ENCODE results near the gene CCDC170.
"Not testable (repeated sequence)": the region's sequence is repeated elsewhere in the genome, so short reads cannot be mapped to it uniquely, and the experiment has no call there.

Gene CCDC170

DNA sequence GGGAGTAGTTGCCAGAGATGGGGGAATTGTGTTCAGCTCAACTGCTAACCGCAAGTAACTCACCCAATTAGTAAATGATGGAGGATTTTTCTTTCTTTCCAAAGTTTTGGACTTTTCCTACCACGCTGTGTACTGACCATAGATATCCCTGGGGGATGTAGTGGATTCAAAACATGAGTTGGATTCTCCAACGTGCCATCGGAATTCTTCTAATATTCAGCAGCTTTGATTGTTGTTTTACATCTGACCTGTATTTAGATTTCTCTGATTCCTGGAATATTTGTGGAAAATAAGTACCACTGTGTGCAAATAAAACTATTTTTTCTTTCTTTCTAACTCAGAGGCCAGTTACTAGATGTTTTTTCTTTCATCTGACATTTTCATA lies 1.1 kb downstream of the CCDC170 start:
- no peak for DNase-seq

- no peak for DNase-seq
Observed at GRCh38 chr6:151495380-151495779, 1.6 kb downstream of the CCDC170 start.

- DNase-seq = no peak
Observed at GRCh38 chr6:151497905-151498304, 4.1 kb downstream of the CCDC170 start.

DNA sequence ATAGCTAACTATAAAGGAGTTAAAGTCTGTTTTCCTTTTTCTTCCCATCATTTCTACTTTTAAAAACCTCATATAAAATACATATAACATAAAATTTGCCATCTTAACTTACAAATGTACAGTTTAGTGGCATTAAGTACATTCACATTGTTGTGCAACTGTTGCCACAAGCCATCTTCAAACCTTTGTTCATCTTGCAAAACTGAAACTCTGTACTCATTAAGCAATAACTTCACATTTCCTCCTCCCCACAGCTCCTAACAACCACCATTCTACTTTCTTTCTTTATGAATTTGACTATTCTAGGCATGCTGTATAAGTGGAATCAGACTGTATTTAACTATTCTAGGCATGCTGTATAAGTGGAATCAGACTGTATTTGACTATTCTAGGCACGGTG lies 4.5 kb downstream of the CCDC170 start:
- no peak for DNase-seq

GRCh38 chr6:151499551-151499950 lies 5.7 kb downstream of the CCDC170 start:
- DNase-seq = no peak

DNA sequence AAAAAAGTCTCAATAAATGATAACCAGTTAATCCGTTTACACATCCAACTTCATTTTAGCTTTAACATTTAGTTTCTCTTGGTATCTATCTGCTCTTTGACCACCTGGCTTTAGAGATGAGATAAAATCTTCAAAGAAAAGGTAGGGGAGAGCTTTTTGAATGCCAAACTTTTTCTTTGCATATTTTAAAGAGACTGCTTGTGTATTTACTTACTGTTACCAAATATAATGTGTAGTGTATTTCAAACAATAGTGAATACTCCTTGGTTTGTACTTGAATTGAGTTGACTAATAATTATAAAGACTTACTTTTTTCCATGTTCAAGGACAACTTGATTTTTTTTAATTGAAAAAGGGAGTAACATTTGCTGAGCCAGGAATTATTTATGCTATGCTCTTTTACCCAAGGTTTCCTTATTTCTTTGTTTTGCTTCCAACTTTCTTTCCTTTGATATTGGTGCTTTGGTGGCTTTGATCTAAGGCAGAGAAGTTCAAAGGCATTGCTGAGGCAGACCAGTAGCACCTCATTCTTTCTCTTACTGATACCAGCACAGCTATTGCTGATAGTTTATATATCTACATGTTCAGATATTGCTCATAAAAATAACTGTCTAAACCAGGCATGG lies 7.8 kb downstream of the CCDC170 start:
- no peak for DNase-seq

DNA sequence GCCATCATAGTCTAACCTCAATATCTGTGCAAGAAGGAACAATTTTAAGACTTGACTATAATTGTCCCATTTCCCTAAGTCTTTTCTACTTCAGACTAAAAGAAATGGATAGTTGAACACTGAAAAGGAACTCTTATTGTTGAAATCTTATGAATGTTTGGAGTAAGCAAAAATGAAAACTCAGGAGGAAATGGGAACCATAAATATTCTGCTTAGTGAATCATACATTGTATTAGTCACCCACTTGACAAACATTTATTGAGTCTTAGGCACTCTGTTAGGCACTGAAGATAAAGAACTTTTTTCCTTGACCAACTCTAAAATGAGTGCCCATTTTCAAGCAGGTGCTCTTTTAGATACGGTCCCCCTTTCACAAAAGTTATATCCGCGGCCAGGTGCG lies 8.7 kb downstream of the CCDC170 start:
- DNase-seq = no peak

GRCh38 chr6:151506761-151507160 lies 12.9 kb downstream of the CCDC170 start:
- no peak for DNase-seq

- DNase-seq = no peak
Observed at GRCh38 chr6:151509048-151509447, 15.2 kb downstream of the CCDC170 start.

- DNase-seq = no peak
Observed at GRCh38 chr6:151512481-151512880, 18.7 kb downstream of the CCDC170 start.

- DNase-seq = no peak
Observed at GRCh38 chr6:151514000-151514730, 20.3 kb downstream of the CCDC170 start.

DNA sequence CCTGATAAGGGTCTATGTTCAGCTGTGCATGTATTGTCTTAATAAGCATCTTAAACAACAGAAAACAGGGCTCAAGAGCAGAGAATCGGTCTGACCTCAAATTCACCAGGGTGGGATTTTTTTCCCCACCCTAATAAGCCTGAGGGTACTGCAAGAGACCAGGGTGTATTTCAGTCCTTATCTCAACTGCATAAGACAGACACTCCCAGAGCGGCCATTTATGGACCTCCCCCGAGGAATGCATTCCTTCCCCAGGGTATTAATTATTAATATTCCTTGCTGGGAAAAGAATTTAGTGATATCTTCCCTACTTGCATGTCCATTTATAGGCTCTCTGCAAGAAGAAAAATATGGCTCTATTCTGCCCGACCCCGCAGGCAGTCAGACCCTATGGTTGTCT lies 25.2 kb downstream of the CCDC170 start:
- DNase-seq = not testable (repeated sequence)

GRCh38 chr6:151523034-151523433 lies 29.2 kb downstream of the CCDC170 start:
- DNase-seq = no peak

DNA sequence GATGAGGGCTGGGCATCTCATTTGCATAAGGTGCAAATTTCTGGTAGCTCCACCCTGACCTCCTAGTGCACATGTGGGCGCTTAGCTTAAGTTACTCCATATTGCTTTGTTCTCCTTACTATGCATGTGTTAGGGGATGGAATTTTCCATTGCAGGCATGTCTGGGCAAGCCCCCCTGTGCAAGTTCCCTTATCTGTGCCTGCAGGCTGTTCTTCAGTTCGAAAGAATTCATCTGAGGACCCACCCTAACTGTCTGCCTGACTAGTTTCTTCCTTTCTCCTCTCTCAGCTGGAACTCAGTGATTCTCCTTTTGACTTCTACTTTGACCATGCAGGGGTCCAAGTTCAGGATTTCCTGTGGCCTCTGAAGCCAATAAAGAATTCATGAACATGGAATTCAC lies 30.2 kb downstream of the CCDC170 start:
- no peak for DNase-seq

GRCh38 chr6:151534576-151534975 lies 40.8 kb downstream of the CCDC170 start:
- no peak for DNase-seq

GRCh38 chr6:151535476-151536187 lies 41.8 kb downstream of the CCDC170 start:
- no peak for DNase-seq

- no peak for DNase-seq
Observed at GRCh38 chr6:151536188-151536479, 42.3 kb downstream of the CCDC170 start.

DNA sequence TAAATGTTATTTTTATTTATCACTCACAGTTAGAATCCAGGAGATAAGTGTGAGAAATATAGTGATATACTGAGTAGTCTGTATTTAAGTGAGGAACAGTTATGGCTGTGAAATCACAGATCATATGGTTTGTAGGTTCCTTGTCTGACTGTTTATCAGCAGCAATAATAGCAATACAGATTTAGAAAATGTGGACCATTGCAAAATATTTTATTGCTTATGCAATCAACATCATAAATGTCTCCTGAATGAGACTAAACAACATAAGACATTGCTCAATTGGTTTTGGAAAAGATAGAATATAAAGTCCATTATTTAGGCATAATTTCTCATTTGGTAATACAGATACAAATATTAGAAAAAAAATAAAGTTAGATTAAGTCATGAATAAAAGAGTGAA lies 43.7 kb downstream of the CCDC170 start:
- DNase-seq = no peak

DNA sequence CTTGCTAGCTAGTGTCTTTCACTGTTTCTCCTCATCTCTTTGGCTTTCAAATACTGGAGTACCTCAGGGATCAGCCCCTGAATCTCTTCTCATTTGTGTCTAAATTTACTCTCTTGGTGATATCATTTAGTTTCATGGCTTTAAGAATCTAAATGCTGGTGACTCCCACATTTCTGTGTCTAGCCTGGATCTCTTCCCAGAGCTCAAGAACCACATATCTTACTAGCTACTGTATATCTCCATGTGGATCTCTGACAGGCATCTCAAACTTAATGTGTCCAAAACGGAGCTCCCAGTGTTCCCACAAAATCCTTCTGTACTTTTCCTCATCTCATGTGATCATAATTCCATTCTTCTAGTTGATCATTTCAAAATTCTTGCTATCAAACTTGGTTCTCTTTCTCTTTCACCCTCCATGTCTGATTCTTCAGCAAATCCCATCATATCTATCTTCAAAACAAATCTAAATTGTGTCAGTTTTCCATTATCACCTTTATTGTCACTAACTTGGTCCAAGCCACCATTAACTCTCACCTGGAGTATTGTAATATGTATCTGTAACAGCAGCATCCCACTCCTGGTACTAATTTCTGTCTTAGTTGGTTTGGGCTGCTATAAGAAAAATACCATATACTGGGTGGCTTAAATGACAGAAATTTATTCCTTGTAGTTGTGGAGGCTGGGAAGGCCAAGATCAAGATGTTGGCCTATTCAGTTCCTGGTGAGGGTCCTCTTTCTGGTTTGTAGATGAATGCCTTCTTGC lies 45.9 kb downstream of the CCDC170 start:
- no peak for DNase-seq

DNA sequence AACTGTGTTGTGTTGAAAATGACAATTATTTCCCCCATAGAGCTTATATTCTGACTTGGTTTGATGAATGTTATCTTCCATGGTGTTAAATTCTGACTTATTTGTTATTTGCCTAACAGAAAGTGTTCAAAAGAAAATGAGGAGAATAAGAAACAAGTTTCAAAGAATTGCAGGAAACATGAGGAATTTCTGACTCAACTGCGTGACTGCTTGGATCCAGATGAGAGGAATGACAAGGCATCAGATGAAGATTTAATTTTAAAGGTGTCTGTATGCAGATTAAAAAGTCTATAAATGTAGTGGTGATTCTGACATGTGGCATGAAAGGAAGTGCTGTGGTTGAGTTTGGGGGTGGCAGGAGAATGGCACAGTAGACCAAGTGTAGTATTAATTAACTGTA lies 50.6 kb downstream of the CCDC170 start:
- no peak for DNase-seq

GRCh38 chr6:151544884-151545283 lies 51.1 kb downstream of the CCDC170 start:
- not testable (repeated sequence) for DNase-seq

DNA sequence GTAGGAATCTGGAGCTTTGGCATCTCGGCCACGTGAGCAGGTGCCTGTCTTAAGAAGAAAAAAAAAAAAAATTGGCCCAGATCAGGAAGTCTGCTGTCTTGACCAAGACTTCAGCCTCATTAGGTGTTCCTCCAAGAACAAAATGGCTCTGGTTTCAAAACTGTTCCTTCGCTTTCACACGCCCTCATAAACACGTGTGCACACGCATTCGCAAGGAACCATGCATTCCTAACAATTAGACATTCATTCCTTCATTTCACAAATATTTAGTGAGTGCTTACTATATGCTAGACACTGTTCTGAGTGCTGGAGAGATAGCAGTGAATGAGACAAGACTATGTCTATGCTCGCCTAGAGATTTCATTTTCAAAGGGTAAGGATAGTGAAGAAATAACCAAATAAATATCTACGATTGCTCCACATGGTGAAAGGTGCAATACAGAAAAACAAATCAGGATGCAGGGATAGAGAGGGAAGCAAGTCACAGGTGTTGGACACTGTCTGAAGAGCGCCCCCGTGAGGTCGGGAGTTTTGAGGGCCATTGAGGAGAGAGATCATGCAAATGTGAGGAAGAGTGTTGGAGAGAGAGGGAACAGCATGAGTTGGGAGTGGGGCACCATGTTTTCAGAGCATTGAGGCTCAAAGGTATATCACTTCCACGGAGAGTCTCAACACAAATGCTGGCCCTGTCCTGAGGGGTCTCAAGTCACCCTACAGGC lies 53.3 kb downstream of the CCDC170 start:
- DNase-seq = no peak

- no peak for DNase-seq
Observed at GRCh38 chr6:151548201-151548600, 54.4 kb downstream of the CCDC170 start.
